HepG2 (cell line): ENCODE results near the gene PRKCG. TPM values are rescaled to one million over a fixed set of nuclear protein-coding genes. Genes with fewer than 3 reads are reported as not detected.

Source experiments
- FIP1L1 ChIP-seq: fragments of 200-400 bp; formaldehyde crosslinking; IDR thresholded peaks from 2 replicates; pipeline ENCODE4 v1.6.1; 2018; ENCODE audit warnings: low read depth, mild to moderate bottlenecking, low read length, moderate library complexity, borderline replicate concordance; ENCODE audit not compliant: insufficient read depth
- FOXP4 ChIP-seq: sonication (generic); formaldehyde crosslinking; IDR thresholded peaks from 2 replicates; pipeline ENCODE4 v1.4.0; 2020; ENCODE audit warnings: missing genetic modification reagents
- HNF4A ChIP-seq: sonication (generic); formaldehyde crosslinking; IDR thresholded peaks from 2 replicates; pipeline ENCODE4 v1.4.0; 2020; ENCODE audit warnings: missing genetic modification reagents
- JUNB ChIP-seq: sonication (generic); formaldehyde crosslinking; IDR thresholded peaks from 2 replicates; pipeline ENCODE4 v1.8.0; 2022; ENCODE audit warnings: missing genetic modification reagents, mild to moderate bottlenecking, borderline replicate concordance
- PLSCR1 ChIP-seq: sonication (generic); formaldehyde crosslinking; IDR thresholded peaks from 2 replicates; pipeline ENCODE4 v1.5.0; 2020; ENCODE audit warnings: missing genetic modification reagents, mild to moderate bottlenecking, borderline replicate concordance
- POGK ChIP-seq: sonication (generic); formaldehyde crosslinking; conservative IDR thresholded peaks from 2 replicates; pipeline ENCODE4 v1.8.0; 2022; ENCODE audit warnings: mild to moderate bottlenecking, moderate library complexity, missing genetic modification reagents
- RFXANK ChIP-seq: IDR thresholded peaks from 2 replicates; pipeline ENCODE4 v1.6.1; 2016
- SP140L ChIP-seq: sonication (generic); formaldehyde crosslinking; IDR thresholded peaks from 2 replicates; pipeline ENCODE4 v1.4.0; 2020; ENCODE audit warnings: missing genetic modification reagents, borderline replicate concordance
- ZBED4 ChIP-seq: sonication (generic); formaldehyde crosslinking; IDR thresholded peaks from 2 replicates; pipeline ENCODE4 v1.4.0; 2020; ENCODE audit warnings: missing genetic modification reagents, borderline replicate concordance
- ZEB1 ChIP-seq: IDR thresholded peaks from 2 replicates; pipeline ENCODE4 v1.6.1; 2012; ENCODE audit warnings: mild to moderate bottlenecking, low read depth, inconsistent platforms; ENCODE audit not compliant: insufficient replicate concordance
- ZFP90 ChIP-seq: sonication (generic); formaldehyde crosslinking; IDR thresholded peaks from 2 replicates; pipeline ENCODE4 v1.8.0; 2022; ENCODE audit warnings: missing genetic modification reagents, mild to moderate bottlenecking, inconsistent platforms, borderline replicate concordance
- ZNF12 ChIP-seq: sonication (generic); formaldehyde crosslinking; IDR thresholded peaks from 2 replicates; pipeline ENCODE4 v1.5.0; 2020; ENCODE audit warnings: missing genetic modification reagents
- ZNF609 ChIP-seq: sonication (generic); formaldehyde crosslinking; IDR thresholded peaks from 2 replicates; pipeline ENCODE4 v1.4.0; 2020; ENCODE audit warnings: mild to moderate bottlenecking, missing genetic modification reagents, borderline replicate concordance
- polyA plus RNA-seq, 8 experiments: library from polyadenylated mRNA; depleted of rRNA in 3 of 8; stranded (reverse) in 7 of 8; unstranded in 1 of 8; fragments of >200 nt; fragmentation: Illumina TruSeq in 4 of 8; extraction: Trizol in 4 of 8; gene quantifications; 2 replicates each; pipeline versions ENCODE4 v1.2.1 to v1.2.3, GENCODE V29; 2011 to 2016; ENCODE audit warnings: low read depth in 4 of 8, missing spikeins in 1 of 8, mixed read lengths in 1 of 8; ENCODE audit not compliant: insufficient read depth in 1 of 8
- total RNA-seq, 5 experiments: library from RNA; depleted of rRNA; stranded (reverse); fragments of >200 nt; fragmentation: Illumina TruSeq; extraction: Trizol; gene quantifications; 2 replicates each; pipeline ENCODE4 v1.2.3, GENCODE V29; 2016; ENCODE audit warnings: low read depth in 1 of 5

Gene PRKCG
- total and polyA plus RNA-seq, 2 of the 13 experiments (the other 11 are each of a cell fraction or from before 2014, with no cell fraction given): 0.02 to 0.03 TPM

GRCh38 chr19:53865523-53865917, 16.5 kb upstream of the PRKCG start (continued):
- TF ChIP-seq PLSCR1 (CRISPR knock-in tag) (no peak), RFXANK (CRISPR knock-in tag) (no peak), ZFP90 (CRISPR knock-in tag) (no peak), HNF4A (CRISPR knock-in tag) (peak; percentile 56), JUNB (no peak), FOXP4 (0 out of 2 replicates have a peak, but pooled peaks have one; percentile 34), ZBED4 (peak; percentile 80; the same call in 1 of the 2 replicates), ZNF609 (CRISPR knock-in tag) (0 out of 2 replicates have a peak, but pooled peaks have one; percentile 37), FIP1L1 (no peak), ZNF12 (peak; percentile 48; the same call in 1 of the 2 replicates), SP140L (CRISPR knock-in tag) (no peak), POGK (CRISPR knock-in tag) (no peak), ZEB1 (no peak)
